DOHH2 (cell line): ENCODE measurements around the gene KCTD1.

Source experiments
- H3F3A ChIP-seq: fragments of 200-600 bp; sonication (generic), shearing (Covaris generic); 2 replicates; pipeline ENCODE4 v1.6.0; 2016; ENCODE audit warnings: antibody characterized with exemption, mild to moderate bottlenecking; ENCODE audit not compliant: control insufficient read depth, insufficient read depth
- H3K27ac ChIP-seq: fragments of 200-600 bp; sonication (generic); 2 replicates; pipeline ENCODE4 v1.5.1; 2014; ENCODE audit warnings: low read depth, mild to moderate bottlenecking, low read length, moderate library complexity
- H3K27me3 ChIP-seq: fragments of 200-600 bp; sonication (generic); 2 replicates; pipeline ENCODE4 v1.6.1; 2014; ENCODE audit warnings: mild to moderate bottlenecking, low read length, mixed read lengths; ENCODE audit not compliant: control insufficient read depth
- H3K36me3 ChIP-seq: fragments of 200-600 bp; sonication (generic); 2 replicates; pipeline ENCODE4 v1.6.1; 2014; ENCODE audit warnings: mild to moderate bottlenecking, low read length, moderate library complexity, mixed read lengths; ENCODE audit not compliant: control insufficient read depth
- H3K4me1 ChIP-seq: fragments of 200-600 bp; sonication (generic); 2 replicates; pipeline ENCODE4 v1.6.1; 2014; ENCODE audit warnings: mild to moderate bottlenecking, low read length, mixed read lengths; ENCODE audit not compliant: control insufficient read depth
- H3K4me2 ChIP-seq: fragments of 200-600 bp; sonication (generic); 2 replicates; pipeline ENCODE4 v1.6.0; 2014; ENCODE audit warnings: mild to moderate bottlenecking, low read length, moderate library complexity
- H3K4me3 ChIP-seq: fragments of 200-600 bp; sonication (generic); 2 replicates; pipeline ENCODE4 v1.5.1; 2014; ENCODE audit warnings: mild to moderate bottlenecking, low read length, mixed read lengths
- H3K79me2 ChIP-seq: fragments of 200-600 bp; sonication (generic); 2 replicates; pipeline ENCODE4 v1.6.1; 2014; ENCODE audit warnings: mild to moderate bottlenecking, low read length, mixed read lengths; ENCODE audit not compliant: control insufficient read depth
- H3K9me2 ChIP-seq: fragments of 200-600 bp; sonication (generic); replicated peaks from 2 replicates; pipeline ENCODE4 v1.6.1; 2014; ENCODE audit warnings: mild to moderate bottlenecking, low read length, mixed read lengths; ENCODE audit not compliant: control insufficient read depth
- H3K9me3 ChIP-seq: fragments of 200-600 bp; sonication (generic); 2 replicates; pipeline ENCODE4 v1.6.1; 2014; ENCODE audit warnings: antibody characterized with exemption, low read length, mixed read lengths; ENCODE audit not compliant: control insufficient read depth, insufficient read depth
- H4K20me1 ChIP-seq: fragments of 200-600 bp; sonication (generic); 2 replicates; pipeline ENCODE4 v1.6.0; 2014; ENCODE audit warnings: low read depth, mild to moderate bottlenecking, antibody characterized with exemption, low read length, moderate library complexity; ENCODE audit not compliant: control insufficient read depth, insufficient read depth
- EZH2phosphoT487 ChIP-seq: fragments of 200-600 bp; sonication (generic); IDR thresholded peaks from 2 replicates; pipeline ENCODE4 v1.6.1; 2017; ENCODE audit warnings: borderline replicate concordance, mild to moderate bottlenecking, antibody characterized with exemption, low read length, moderate library complexity, mixed read lengths
- TF ChIP-seq, protein P1 (sequence below): fragments of 200-600 bp; sonication (generic); IDR thresholded peaks from one replicate; pipeline ENCODE4 v1.5.1; 2014; ENCODE audit warnings: antibody characterized with exemption, mild to moderate bottlenecking, low read depth, low read length; ENCODE audit not compliant: poor library complexity, severe bottlenecking

Gene KCTD1

DNA sequence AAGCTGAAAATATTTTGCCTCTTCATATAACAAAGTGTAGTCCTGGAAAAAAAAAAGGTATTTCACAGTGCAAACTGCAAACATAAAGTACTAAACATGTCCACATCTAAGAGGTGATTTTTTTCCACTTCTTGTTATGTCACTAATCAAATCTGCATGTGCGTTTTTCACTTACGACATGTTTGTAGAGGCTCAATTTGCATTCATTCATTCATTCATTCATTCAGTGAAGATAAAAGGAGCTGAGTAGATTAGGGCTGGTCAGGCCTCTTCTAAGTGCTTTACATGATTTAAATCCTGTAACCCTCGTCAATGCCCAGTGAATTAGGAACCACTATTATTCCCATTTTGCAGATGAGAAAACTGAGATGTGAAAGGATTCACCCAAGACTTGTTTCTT, 88.5 kb downstream of the KCTD1 start:
- Histone ChIP-seq H3K4me3 (no peak overlapping the region), H3K4me2 (no peak overlapping the region), H3K4me1 (peaks cover 6% of the 10 kb centered on the region)

DNA sequence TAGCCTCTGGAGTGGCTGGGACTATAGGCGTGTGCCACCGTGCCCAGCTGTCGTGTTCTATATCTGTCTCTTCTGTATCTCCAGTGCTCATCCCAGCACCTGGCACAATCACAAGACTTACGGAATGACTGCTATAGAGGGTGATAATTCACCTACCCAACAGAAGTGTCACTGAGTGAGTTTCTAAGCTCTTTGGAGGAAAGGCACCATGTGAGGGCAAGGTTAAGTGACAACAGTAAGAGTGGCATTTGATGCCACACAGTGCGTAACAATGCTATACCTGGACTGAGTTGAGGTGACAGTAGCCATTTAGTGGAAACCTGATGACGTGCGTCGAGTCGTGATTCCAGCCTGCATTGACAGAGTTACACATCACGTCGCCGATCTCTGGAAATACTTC, 89.0 kb downstream of the KCTD1 start:
- no peaks in the 10 kb centered on the region for H3K9me2 ChIP-seq
- no peak overlapping the region for H3K4me2 ChIP-seq
- no peaks in the 10 kb centered on the region for H3K27me3 ChIP-seq
- H3K4me1 ChIP-seq: peaks cover 6% of the 10 kb centered on the region
- H3F3A ChIP-seq: no peaks in the 10 kb centered on the region
- no peak overlapping the region for H3K4me3 ChIP-seq
- no peaks in the 10 kb centered on the region for H3K79me2 ChIP-seq
- H3K36me3 ChIP-seq: no peaks in the 10 kb centered on the region
- TF ChIP-seq, protein P1, sequence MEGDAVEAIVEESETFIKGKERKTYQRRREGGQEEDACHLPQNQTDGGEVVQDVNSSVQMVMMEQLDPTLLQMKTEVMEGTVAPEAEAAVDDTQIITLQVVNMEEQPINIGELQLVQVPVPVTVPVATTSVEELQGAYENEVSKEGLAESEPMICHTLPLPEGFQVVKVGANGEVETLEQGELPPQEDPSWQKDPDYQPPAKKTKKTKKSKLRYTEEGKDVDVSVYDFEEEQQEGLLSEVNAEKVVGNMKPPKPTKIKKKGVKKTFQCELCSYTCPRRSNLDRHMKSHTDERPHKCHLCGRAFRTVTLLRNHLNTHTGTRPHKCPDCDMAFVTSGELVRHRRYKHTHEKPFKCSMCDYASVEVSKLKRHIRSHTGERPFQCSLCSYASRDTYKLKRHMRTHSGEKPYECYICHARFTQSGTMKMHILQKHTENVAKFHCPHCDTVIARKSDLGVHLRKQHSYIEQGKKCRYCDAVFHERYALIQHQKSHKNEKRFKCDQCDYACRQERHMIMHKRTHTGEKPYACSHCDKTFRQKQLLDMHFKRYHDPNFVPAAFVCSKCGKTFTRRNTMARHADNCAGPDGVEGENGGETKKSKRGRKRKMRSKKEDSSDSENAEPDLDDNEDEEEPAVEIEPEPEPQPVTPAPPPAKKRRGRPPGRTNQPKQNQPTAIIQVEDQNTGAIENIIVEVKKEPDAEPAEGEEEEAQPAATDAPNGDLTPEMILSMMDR: no peak
- TF ChIP-seq EZH2phosphoT487: no peak
- no peaks in the 10 kb centered on the region for H4K20me1 ChIP-seq
- no peaks in the 10 kb centered on the region for H3K9me3 ChIP-seq
- no peak overlapping the region for H3K27ac ChIP-seq

More for the DNA sequence above, 88.5 kb downstream of the KCTD1 start:
- no peak overlapping the region for H3K27ac ChIP-seq
- no peaks in the 10 kb centered on the region for H3K27me3 ChIP-seq
- H4K20me1 ChIP-seq: no peaks in the 10 kb centered on the region
- H3F3A ChIP-seq: no peaks in the 10 kb centered on the region
- H3K79me2 ChIP-seq: no peaks in the 10 kb centered on the region
- H3K9me2 ChIP-seq: no peaks in the 10 kb centered on the region
- H3K9me3 ChIP-seq: no peaks in the 10 kb centered on the region
- no peaks in the 10 kb centered on the region for H3K36me3 ChIP-seq
- no peak for TF ChIP-seq EZH2phosphoT487
- TF ChIP-seq, protein P1: no peak

DNA sequence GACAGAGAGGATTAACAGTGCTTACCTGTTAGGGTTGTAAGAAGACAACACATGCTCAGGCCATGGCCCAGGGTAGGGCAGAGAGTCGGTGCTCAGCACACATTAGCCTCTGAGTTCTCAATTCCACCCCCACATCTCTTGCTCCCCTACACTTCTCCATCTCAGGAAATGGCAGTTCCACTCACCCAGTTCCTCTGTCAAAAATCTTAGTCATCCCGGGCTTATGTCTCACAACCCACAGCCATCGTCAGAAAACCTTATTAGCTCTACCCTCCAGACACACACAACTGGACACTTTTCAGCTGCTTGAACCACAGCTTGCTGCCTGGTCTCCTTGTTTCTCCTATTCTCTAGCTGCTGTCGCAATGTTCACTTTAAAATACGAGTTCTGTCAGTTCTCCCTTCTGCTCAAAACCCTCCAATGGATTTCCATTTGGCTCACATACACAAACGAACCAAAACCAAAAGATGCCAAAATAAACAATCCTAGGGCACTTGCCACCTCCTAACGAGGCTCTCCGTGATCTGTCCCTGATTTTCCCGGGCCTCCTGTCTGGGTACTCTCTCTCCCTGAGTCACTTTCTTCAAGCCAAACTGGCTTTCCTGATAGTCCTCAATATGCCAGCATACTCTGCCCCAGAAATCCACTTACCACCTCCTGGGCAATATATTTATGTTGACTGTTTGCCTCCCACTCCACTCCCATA, 89.7 kb downstream of the KCTD1 start:
- no peaks in the 10 kb centered on the region for H3K9me3 ChIP-seq
- TF ChIP-seq EZH2phosphoT487: no peak
- TF ChIP-seq, protein P1: no peak
- no peaks in the 10 kb centered on the region for H3K27me3 ChIP-seq
- H4K20me1 ChIP-seq: no peaks in the 10 kb centered on the region
- H3K79me2 ChIP-seq: no peaks in the 10 kb centered on the region
- no peak overlapping the region for H3K27ac ChIP-seq
- H3K4me3 ChIP-seq: no peak overlapping the region
- no peaks in the 10 kb centered on the region for H3K36me3 ChIP-seq
- H3K4me1 ChIP-seq: peaks cover 6% of the 10 kb centered on the region
- H3K9me2 ChIP-seq: no peaks in the 10 kb centered on the region
- no peaks in the 10 kb centered on the region for H3F3A ChIP-seq
- no peak overlapping the region for H3K4me2 ChIP-seq
